ENCODE measurements around the gene HOXD9.

The HOXD9 gene

GRCh38 chr2:176085861-176086771, 36.4 kb upstream of the HOXD9 start:
- DNase-seq = no peak

GRCh38 chr2:176087330-176088047, 35.0 kb upstream of the HOXD9 start:
- DNase-seq = no peak

- no peak for DNase-seq
Measured at GRCh38 chr2:176088048-176088936, 34.2 kb upstream of the HOXD9 start.

- no peak for DNase-seq
Measured at GRCh38 chr2:176088937-176089842, 33.3 kb upstream of the HOXD9 start.

GRCh38 chr2:176089843-176090395, 32.6 kb upstream of the HOXD9 start:
- DNase-seq = no peak

- no peak for DNase-seq
Measured at GRCh38 chr2:176090862-176091261, 31.7 kb upstream of the HOXD9 start.

GRCh38 chr2:176091329-176092258, 30.9 kb upstream of the HOXD9 start:
- DNase-seq = no peak

GRCh38 chr2:176092270-176093144, 30.0 kb upstream of the HOXD9 start, which contains the start of gene HOXD13:
Gene HOXD13 (plus strand): TSS chr2:176092721. CDS start chr2:176092891, 170 bp downstream.
- no peak for DNase-seq

GRCh38 chr2:176093145-176093897, 29.2 kb upstream of the HOXD9 start:
- no peak for DNase-seq

- DNase-seq = no peak
Measured at GRCh38 chr2:176093898-176094249, 28.6 kb upstream of the HOXD9 start.

GRCh38 chr2:176094349-176094748, 28.2 kb upstream of the HOXD9 start:
- no peak for DNase-seq

GRCh38 chr2:176095421-176095820, 27.1 kb upstream of the HOXD9 start:
- no peak for DNase-seq

- no peak for DNase-seq
Measured at GRCh38 chr2:176096243-176096985, 26.1 kb upstream of the HOXD9 start.

- DNase-seq = peak; percentile 52
Measured at GRCh38 chr2:176096986-176097819, 25.3 kb upstream of the HOXD9 start.

GRCh38 chr2:176097820-176098365, 24.6 kb upstream of the HOXD9 start:
- no peak for DNase-seq

GRCh38 chr2:176098366-176099158, 24.0 kb upstream of the HOXD9 start:
- no peak for DNase-seq
